ENCODE data around the gene LDLRAD4.
A peak's percentile ranks its signal among the peaks of the same experiment; 100 is the strongest.

The LDLRAD4 gene

GRCh38 chr18:13406736-13407135 lies 188.2 kb downstream of the LDLRAD4 start:
- TF ChIP-seq CTCF (IDR thresholded peaks at IDR 0.05; ENCODE audit: borderline replicate concordance, extremely low read depth, low read length, poor library complexity, severe bottlenecking), result no peak
- TF ChIP-seq EZH2 (IDR thresholded peaks at IDR 0.05; ENCODE audit: borderline replicate concordance, low read depth, low read length, severe bottlenecking), result no peak
- no peaks in the 10 kb centered on the region for H3K4me1 ChIP-seq (ENCODE audit: insufficient read depth, low read length)
- no peaks in the 10 kb centered on the region for H4K20me1 ChIP-seq (ENCODE audit: insufficient read depth, low read length)
- DNase-seq (no peak), ATAC-seq (ENCODE audit: insufficient read depth, low read depth) (peak; percentile 42; the same call in 2 of the 3 replicates)
- no peaks in the 10 kb centered on the region for H3K79me2 ChIP-seq (ENCODE audit: insufficient read depth, low read length)
- H2AFZ ChIP-seq (ENCODE audit: low read depth, low read length), result no peak overlapping the region
- no peak overlapping the region for H3K4me2 ChIP-seq (ENCODE audit: insufficient read depth, low read length)
- peak overlapping the region; percentile 3; the same call in 1 of the 2 replicates for H3K27ac ChIP-seq (ENCODE audit: low read length)
- no peak overlapping the region for H3K4me3 ChIP-seq (ENCODE audit: low read depth in 1 of 2, low read length in 2 of 2)
- peaks cover 10% of the 10 kb centered on the region; the same call in 1 of the 2 replicates for H3K36me3 ChIP-seq (ENCODE audit: insufficient read depth, low read length)
- H3K27me3 ChIP-seq (ENCODE audit: insufficient read depth, low read length, poor library complexity), result no peaks in the 10 kb centered on the region
- H3K9ac ChIP-seq (ENCODE audit: low read depth, low read length), result no peak overlapping the region
- H3K9me3 ChIP-seq (ENCODE audit: insufficient read depth, low read length, severe bottlenecking), result peaks cover 2% of the 10 kb centered on the region

- Histone ChIP-seq H3K27me3 (ENCODE audit: insufficient read depth, low read length, poor library complexity) (no peaks in the 10 kb centered on the region), H3K4me1 (ENCODE audit: insufficient read depth, low read length) (no peaks in the 10 kb centered on the region), H3K4me2 (ENCODE audit: insufficient read depth, low read length) (no peak overlapping the region), H2AFZ (ENCODE audit: low read depth, low read length) (no peak overlapping the region), H4K20me1 (ENCODE audit: insufficient read depth, low read length) (no peaks in the 10 kb centered on the region), H3K79me2 (ENCODE audit: insufficient read depth, low read length) (no peaks in the 10 kb centered on the region), H3K36me3 (ENCODE audit: insufficient read depth, low read length) (peaks cover 14% of the 10 kb centered on the region; the same call in 1 of the 2 replicates), H3K9me3 (ENCODE audit: insufficient read depth, low read length, severe bottlenecking) (peaks cover 3% of the 10 kb centered on the region), H3K27ac (ENCODE audit: low read length) (no peak overlapping the region; the same call in 1 of the 2 replicates), H3K4me3 (ENCODE audit: low read depth in 1 of 2, low read length in 2 of 2) (no peak overlapping the region), H3K9ac (ENCODE audit: low read depth, low read length) (no peak overlapping the region)
- TF ChIP-seq CTCF (IDR thresholded peaks at IDR 0.05; ENCODE audit: borderline replicate concordance, extremely low read depth, low read length, poor library complexity, severe bottlenecking), result no peak
- no peak for TF ChIP-seq EZH2 (IDR thresholded peaks at IDR 0.05; ENCODE audit: borderline replicate concordance, low read depth, low read length, severe bottlenecking)
- no peak for DNase-seq
- no peak for ATAC-seq (ENCODE audit: insufficient read depth, low read depth)
Observed at GRCh38 chr18:13407484-13407883, 188.9 kb downstream of the LDLRAD4 start.

- no peak for ATAC-seq (ENCODE audit: insufficient read depth, low read depth)
- no peak overlapping the region for H3K27ac ChIP-seq (ENCODE audit: low read length)
Observed at GRCh38 chr18:13409026-13409425, 190.5 kb downstream of the LDLRAD4 start.

More at GRCh38 chr18:13409026-13409425, 190.5 kb downstream of the LDLRAD4 start:
- DNase-seq, result no peak
- no peaks in the 10 kb centered on the region for H3K4me1 ChIP-seq (ENCODE audit: insufficient read depth, low read length)
- no peak overlapping the region for H3K4me2 ChIP-seq (ENCODE audit: insufficient read depth, low read length)
- no peaks in the 10 kb centered on the region for H3K27me3 ChIP-seq (ENCODE audit: insufficient read depth, low read length, poor library complexity)
- TF ChIP-seq CTCF (IDR thresholded peaks at IDR 0.05; ENCODE audit: borderline replicate concordance, extremely low read depth, low read length, poor library complexity, severe bottlenecking) (no peak), EZH2 (IDR thresholded peaks at IDR 0.05; ENCODE audit: borderline replicate concordance, low read depth, low read length, severe bottlenecking) (no peak)
- peaks cover 14% of the 10 kb centered on the region for H3K36me3 ChIP-seq (ENCODE audit: insufficient read depth, low read length)
- no peak overlapping the region for H3K4me3 ChIP-seq (ENCODE audit: low read depth in 1 of 2, low read length in 2 of 2)
- no peaks in the 10 kb centered on the region for H4K20me1 ChIP-seq (ENCODE audit: insufficient read depth, low read length)
- H3K9me3 ChIP-seq (ENCODE audit: insufficient read depth, low read length, severe bottlenecking), result peaks cover 3% of the 10 kb centered on the region
- no peak overlapping the region for H2AFZ ChIP-seq (ENCODE audit: low read depth, low read length)
- H3K79me2 ChIP-seq (ENCODE audit: insufficient read depth, low read length), result no peaks in the 10 kb centered on the region
- no peak overlapping the region for H3K9ac ChIP-seq (ENCODE audit: low read depth, low read length)

All from DND-41 (cell line).